Activated CD8-positive, alpha-beta memory T cell treated with anti-CD3 and anti-CD28 coated beads for 4 hours (primary cell): ENCODE data around the gene SUSD4.

ENCODE experiments used
- DNase-seq, 2 donors: peaks; one replicate each; pipeline ENCODE4 v3.0.0-alpha.2; 2020; ENCODE audit warnings: low read depth in 2 of 2

The SUSD4 gene

GRCh38 chr1:223214261-223214807, 149.6 kb downstream of the SUSD4 start:
- DNase-seq = no peak

DNA sequence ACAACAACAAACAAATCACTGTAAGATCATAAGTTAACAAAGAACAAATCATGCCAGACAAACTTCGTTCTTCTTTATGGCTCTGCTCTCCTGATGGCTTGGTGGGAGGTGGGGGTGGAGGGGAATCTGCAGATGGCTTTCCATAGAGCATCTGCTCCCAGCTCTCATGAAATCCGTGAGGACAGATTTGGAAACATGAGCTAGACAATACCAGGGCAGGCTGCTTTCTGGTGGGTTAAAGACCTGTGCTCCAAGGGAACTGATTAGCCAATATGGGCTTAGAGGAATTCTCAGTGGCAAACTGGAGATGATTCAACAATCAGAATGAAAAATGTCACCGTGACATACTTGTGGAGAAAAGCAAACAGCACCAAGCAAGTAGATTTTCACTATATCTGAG, 151.5 kb downstream of the SUSD4 start:
- no peak for DNase-seq

GRCh38 chr1:223211323-223211985, 152.5 kb downstream of the SUSD4 start:
- no peak for DNase-seq

GRCh38 chr1:223210788-223211120, 153.2 kb downstream of the SUSD4 start:
- DNase-seq = no peak

DNA sequence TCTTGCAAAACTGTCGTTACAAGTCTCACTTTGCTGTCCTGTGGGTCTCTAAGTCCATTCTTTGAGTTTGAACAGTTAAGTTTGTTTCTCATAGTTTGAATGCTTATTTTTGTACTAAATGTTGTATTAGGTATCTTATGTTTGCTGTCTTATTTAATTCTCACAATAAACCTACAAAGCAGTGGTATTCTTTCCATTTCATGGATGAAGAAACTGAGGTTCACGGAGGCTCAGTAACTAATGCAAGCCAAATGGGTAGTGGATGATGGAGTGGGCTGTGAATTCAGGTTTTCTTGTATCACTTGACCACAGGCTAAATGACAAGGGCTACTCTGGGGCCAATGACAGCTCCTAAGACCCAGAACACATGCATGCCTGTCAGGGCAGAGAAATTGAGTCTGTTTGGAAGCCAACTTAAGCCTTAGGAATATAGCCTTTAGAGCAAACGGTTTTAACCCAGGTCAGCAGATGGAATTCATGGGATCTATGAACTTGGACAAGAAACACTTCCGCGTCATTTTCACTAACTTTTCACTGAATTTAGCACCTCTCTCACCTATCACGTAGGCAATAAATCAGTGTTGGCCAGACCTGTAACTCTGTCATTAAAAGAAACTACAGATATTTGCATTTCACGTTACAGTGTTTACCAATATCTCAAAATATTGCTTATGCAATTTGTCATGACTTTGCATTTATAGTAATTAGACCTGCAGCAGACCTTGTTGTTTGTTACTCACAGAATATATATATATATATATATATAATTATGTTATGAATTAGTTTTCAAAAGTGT, 153.8 kb downstream of the SUSD4 start:
- no peak for DNase-seq

GRCh38 chr1:223209293-223209898, 154.6 kb downstream of the SUSD4 start:
- DNase-seq = no peak

- no peak for DNase-seq
Observed at GRCh38 chr1:223208164-223209076, 155.6 kb downstream of the SUSD4 start.

GRCh38 chr1:223207293-223208066, 156.5 kb downstream of the SUSD4 start:
- no peak for DNase-seq

DNA sequence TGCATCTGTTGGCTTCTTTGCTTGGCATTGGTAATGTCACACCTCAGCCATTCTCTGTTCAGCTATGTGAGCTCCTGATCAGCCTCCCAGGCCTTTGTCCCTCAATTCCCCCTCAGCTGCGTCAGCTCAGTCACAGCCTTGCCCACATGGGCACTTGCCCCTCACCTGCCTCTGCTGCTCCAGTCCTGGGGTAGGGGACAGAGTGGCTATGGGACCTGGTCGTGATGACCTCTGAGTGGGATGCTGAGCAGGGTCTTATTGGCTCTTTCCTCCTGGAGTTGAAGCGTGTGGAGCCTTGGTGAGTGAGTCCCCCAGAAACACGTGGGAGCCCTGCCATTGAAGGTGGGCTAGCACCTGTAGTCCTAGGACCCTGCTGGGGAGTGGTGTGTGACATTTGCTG, 159.6 kb downstream of the SUSD4 start:
- no peak for DNase-seq

DNA sequence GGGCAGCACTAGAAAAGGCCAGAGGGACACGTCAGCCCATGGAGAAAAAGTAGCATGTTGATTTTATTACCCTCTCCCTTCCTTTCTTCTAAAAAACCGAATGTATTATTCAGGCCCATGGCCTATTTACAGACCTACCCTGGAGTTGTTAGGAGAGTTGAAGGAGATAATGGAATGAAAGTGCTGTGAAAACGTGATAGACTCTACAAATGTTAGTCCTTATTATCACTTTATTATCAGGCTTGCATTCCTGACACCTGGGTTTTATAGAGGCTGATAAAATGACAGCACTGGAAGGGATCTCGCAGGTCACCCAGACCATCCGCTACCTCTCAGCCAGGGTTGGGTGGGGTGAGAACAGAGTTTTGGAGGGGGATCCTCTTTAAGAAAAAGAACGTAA, 160.3 kb downstream of the SUSD4 start:
- DNase-seq = no peak

- DNase-seq = no peak
Observed at GRCh38 chr1:223203034-223203408, 161.0 kb downstream of the SUSD4 start.

DNA sequence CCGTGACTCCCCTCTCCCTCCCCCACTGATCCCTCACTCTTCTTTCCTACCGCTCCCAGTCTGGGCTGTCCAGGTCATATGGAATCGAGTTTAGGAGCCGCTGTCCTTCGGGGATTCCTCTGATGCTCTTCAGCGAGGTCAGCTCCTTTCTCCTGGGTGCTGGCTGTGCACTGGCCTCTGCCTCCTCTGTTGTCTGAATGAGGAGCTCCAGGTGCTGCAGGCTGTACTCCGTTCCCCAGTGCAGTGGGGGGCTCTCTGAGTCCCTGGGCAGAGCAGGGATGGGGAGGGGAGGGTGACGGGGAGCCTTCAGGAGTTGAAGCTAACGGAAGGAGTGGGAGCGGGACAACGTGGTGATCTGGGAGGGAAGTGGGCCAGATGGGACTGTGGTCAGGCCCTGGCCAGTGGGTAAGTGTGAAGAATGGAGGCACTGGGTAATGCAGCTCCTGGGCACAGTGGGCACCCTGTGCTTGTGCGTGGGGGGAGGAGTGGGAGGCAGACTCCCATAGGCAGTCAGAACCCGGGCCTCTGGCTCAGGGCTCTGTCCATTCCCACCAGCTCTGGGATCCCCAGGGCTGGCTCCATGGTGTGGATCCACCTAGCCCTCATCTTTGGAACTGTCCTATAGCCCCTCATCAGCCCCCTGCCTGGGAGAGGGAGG, 161.5 kb downstream of the SUSD4 start:
- DNase-seq = no peak

GRCh38 chr1:223201967-223202366, 162.0 kb downstream of the SUSD4 start:
- DNase-seq = no peak

DNA sequence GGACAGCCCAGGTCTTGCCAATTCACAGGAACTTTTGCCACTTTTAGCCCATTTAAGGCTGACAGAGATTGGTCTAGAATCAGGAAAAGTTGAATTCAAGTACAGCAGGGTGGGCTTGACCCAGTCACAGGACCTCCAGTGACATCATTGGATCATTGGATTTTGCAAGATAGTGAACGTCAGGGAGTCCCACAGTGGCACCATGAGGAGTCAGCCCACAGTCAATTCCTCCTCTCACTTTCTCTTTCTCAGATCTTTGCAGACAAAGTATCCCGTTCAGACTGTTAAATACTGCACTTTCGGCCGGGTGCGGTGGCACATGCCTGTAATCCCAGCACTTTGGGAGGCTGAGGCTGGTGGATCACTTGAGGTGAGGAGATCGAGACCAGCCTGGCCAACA, 163.1 kb downstream of the SUSD4 start:
- DNase-seq = no peak

DNA sequence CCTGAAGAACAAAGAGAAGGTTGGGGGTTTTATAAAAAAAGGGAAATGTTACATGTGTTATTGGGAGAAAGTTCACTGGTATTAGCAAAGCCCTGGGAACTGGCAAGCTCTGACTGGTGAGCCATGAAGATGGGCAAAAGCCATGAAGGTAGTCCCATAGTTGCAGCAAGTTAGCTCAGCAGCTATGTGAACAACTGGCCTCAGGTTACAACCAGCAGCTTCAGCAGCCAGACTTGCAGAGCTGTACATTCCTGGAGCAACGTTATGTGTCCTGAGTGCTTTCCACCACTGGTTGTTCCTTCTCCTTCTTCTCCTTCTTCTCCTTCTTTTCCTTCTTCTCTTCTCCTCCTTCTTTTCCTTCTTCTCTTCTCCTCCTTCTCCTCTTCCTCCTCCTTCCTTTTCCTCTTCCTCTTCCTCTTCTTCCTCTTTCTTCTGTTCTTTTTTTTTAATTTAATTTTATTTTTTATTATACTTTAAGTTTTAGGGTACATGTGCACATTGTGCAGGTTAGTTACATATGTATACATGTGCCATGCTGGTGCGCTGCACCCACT, 164.8 kb downstream of the SUSD4 start:
- DNase-seq = no peak

GRCh38 chr1:223198628-223198965, 165.4 kb downstream of the SUSD4 start:
- DNase-seq = no peak

DNA sequence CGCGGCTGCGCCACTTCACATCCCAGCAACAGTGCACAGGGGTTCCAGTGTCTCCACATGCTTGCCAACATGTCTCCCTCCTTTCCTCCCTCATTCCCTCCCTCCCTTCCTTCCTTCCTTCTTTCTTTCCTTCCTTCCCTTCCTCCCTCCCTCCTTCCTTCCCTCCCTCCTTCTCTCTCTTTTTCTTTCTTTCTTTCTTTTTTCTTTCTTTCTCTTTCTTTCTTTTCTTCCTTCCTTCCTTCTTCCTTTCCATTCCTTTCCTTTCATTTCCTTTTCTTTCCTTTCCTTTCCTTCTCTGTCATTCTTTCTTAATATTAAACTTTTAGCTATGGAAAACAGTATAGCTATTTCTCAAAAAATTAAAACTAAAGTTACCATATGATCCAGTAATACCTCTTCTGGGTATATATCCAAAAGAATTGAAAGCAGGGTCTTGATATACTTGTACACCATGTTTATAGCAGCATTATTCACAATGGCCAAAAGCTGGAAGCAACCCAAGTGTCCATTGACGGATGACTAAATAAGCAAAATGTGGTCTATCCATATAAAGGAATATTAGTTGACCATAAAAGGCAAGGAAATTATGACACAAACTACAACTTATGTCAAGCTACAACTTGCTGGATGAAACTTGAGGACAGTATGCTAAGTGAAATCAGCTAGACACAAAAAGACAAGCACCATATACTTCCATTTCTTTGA, 165.9 kb downstream of the SUSD4 start:
- no peak for DNase-seq

DNA sequence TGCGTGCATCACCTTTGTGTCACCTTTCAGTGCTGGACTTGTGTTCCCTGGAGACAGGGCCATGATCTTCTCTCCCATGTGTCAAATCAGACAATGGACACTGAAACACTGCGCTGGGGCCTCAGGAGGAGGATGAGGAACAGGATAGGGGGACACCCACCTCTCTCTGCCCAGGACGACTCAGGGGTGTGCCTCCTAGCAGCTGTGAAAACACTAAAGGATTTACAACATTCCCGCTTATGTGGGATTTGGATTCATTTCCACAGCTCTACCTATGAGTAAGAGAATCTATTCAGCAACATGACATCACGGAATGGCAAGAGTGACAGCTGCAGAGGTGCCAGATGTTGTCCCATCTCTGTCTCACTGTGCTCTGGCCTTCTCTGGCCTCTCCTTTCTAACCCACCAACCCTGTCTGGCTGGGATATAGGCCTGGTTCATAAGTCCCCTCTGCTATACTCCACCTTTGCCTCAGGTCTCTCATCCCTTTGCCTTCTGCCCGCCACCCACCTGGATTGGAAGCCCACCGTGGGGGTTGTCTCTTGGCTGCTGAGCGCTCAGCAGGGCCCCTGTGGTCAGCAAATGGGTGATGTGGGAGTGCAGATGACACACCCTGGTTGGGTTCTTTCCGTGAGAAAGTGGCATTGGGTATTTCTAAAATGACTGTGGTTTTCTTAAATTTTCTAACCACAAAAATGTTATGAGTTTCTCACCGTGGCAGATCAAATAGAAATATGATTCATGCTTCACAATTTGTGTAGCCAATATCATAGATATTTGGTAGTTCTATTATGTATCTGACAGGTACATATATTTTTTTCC, 173.9 kb downstream of the SUSD4 start:
- DNase-seq = peak; percentile 21 to 59

- no peak for DNase-seq
Observed at GRCh38 chr1:223189525-223189902, 174.5 kb downstream of the SUSD4 start.
